ENCODE results near the gene THRB.

The THRB gene

DNA sequence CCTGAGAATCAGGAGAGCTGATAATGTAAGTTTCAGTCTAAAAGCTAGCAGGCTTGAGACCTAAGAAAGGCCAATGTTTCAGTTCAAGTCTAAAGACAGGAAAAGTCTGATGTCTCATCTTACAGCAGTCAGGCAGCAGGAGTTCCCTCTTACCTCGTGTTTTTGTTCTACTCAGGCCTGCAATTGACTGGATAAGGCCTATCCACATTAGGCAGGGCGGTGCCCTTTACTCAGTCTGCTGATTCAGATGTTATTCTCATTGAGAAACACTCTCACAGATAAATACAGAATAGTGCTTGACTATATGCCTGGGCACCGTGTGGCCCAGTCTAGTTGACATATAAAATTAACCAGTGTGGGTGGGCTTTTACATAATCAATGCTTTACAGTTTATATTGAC lies 427.2 kb downstream of the THRB start:
- no peak for DNase-seq

Data from fibroblast of skin of right quadriceps (primary cell).